ENCODE data around the gene EOMES.

The EOMES gene

DNA sequence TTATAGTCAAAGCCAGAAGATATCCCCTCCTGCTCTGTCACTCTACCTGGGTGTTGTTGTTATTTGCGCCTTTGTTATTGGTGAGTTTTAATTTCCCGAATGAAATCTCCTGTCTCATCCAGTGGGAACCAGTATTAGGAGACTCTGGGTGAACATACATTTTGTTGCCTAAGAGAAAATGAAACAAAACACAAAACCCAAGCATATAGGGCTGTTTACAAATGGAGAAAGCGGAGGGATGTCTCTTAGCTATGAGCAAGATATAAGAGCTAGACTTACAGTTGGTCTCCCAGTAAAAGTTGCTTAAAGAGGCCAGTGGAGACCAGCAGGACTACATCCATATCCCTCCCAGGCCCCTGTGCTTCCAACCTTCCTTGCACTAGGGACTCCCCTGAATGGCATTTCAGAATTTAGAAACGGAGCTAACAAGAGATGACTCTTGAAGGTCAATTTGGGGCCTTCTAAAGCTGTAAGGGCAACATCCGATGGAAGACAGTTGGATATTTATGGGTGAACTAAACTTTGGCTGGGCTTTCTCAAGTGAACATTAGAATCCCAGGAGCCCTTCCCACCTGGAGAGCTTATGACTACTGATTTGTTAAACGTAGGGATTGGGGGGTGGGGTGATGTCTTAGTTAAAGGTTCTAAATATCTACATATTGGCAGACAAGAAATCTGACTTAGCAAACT is 2.7 kb downstream of the EOMES start:
- DNase-seq, result no peak

DNA sequence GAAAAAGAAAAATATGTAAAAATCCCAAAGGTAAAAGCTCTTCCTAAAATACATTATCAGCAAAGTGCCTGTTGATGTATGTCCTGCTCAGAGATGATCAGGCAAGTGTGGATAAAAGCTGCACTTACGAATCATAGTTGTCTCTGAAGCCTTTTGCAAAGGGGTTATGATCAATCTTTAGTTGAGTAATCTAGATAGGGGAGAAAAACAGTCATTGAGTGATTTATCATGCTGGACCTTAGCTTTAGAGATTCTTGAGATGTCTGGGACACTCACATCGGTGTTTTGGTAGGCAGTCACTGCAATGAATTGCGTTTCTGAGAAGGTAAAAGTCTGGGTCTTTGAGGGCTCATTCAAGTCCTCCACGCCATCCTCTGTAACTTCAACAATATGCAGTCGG is 3.7 kb downstream of the EOMES start:
- no peak for DNase-seq

DNA sequence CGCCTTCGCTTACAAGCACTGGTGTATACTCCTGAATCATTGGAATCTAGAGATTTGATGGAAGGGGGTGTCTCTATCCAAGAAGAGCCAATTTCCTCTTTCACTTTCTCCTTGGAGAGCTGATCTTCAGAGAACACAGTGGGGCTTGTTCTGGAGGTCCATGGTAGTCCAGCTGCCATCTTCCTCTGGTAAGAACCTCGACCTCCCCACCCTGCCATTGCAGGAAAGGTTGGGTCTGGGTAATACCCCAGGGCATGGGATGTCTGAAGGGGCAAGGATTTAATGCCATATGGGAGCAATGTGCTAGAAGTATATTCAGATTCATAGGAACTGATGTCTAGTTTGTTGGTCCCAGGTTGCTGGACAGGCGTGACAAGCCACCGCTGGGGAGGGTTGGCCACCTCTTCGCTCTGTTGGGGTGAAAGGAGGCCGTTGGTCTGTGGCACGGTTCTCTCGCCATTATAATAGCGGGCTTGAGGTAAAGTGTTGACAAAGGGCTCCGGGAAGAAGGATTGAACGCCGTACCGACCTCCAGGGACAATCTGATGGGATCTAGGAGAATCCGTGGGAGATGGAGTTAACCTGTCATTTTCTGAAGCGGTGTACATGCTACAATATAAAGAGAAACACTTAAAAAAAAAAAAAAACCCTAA is 4.8 kb downstream of the EOMES start:
- DNase-seq, result no peak

DNA sequence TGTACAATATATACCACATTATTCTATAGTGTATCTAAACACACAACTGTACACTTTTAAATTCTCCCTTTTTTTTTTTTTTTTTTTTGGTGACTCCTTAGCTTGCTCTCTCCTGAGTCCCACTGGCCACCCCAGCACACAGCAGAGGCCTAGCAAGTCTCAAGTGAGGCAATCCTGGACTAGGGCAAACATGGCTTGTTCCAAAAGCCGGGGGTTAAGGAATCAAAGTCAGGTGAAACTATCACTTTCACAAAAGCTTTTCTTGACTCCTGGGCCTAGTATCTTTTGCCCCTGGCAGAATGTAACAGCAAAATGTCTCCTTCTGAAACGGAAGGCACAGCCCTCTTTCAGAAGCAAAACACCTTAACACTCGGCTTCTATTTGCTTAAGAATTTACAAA is 5.8 kb downstream of the EOMES start:
- DNase-seq, result no peak

DNA sequence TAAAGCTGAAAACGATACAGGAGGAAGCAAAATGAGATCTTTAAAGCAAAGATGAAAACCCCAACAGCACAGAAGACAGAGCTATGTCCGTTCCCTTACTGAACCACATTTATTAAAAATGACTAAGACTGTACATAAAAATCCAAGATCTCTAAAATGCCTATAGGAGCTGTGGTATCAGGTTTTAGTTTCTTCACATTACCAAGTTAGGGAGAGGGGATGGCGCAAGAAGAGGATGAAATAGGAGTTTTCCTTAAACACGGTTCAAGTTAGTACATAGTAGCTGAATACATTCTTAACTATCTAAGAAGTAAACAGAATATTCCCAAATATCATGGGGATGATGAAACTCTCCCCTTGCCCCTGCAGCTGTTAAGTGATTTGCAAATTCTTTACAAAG is 6.3 kb downstream of the EOMES start:
- no peak for DNase-seq

DNA sequence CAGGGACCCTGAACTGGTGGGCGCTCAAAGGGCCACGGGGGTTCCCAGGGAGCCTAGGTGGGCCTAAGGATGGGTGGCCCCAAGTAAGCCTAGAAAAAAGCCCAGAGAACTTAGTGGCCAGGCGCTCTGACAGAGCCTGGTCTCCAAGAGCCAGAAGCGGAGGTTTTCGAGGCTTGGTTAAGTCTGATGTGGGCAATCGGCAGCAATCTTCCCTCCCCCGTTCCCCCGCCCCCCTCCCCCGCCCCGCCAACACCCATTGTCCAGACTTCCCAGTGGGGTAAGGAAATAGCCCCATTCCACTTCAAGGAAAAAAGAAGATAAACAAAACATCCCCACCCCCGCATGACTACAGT is 6.7 kb downstream of the EOMES start:
- no peak for DNase-seq

DNA sequence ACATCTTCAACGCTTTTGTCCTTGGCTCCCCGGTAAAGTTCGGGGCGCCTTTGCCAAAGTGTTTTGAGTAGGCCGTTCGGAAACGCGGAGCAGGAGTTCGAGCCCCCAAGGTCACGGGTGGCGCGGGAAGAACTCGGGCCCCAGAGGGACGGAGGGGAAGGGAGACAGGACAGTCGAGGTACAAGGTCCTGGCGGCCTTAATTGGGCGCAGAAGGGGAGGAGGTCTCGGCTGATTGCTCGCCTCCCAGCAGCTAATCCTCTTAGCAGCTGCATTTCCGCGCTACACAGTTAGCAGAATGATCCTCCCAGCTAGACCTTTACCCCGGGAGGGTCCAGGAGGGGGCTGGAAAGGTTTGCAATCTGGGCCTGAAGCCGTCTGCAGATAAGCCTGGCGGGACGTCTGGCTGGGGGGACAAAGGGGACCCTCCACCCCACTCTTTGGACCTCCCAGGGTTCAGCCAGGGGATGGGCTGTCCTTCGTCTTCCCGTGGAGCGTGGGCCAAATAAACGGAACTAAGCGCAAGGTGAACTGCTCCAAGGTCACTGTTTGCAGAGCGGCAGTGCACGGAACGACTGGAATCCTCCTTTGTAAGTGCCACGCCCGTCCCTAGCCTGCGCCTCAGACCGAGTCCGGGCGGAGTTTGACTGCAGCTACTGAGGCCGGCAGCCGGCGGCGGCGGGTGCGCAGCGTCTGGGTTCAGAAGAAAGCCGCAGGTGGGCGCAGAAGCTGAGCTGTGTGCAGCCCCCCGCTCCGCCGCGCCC is 7.2 kb downstream of the EOMES start:
- DNase-seq, result no peak

DNA sequence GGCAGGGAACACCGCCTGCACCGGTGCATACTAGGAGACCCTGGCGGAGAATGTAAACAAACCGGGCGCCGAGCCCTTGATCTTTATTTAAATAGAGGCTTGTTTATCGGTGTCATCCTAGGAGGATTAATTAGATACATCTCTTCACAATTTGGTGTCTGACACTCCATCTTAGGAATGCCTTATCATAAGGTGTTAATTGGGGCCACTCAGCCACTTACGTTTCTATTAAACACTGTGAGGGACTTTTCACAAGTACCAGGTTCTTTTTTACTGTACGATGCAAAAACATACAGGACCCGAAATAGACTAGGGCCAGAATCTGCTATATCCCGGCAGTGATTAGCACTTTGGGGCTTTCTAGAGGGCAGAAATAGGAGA is 8.0 kb downstream of the EOMES start:
- DNase-seq, result no peak

DNA sequence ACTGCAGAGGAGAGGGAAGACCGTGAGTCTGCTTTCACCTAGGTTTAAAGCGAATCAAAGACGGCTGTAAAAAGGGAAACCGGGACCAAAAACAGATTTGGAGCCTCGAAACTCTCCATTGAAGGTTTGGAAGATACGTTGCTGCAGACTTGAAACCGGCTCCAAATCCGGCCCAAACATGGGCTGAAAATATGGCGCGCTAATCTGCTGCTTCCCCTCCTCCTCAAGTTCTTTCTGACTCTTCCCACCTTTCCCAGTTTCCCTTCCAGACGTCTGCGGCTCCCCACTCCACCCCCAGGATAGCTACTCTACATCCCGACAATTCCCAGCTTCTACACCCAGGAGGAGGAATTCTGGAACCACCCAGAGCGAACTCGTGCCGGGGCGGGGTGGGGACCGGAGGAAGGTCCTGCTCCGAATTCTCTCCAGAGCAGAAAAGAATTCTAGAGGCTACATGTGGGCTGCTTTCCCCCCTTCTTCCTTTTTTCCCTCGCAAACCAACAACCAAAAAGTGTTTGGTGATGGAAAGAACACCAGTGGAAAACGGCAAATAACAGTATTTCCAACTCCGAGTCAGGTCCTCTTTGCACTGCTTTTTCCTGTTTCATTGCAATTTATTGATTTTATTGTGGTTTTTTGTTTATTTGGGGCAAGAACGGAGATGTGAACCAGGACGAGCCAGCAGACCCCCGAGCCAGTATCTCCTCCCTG is 8.5 kb downstream of the EOMES start:
- no peak for DNase-seq

DNA sequence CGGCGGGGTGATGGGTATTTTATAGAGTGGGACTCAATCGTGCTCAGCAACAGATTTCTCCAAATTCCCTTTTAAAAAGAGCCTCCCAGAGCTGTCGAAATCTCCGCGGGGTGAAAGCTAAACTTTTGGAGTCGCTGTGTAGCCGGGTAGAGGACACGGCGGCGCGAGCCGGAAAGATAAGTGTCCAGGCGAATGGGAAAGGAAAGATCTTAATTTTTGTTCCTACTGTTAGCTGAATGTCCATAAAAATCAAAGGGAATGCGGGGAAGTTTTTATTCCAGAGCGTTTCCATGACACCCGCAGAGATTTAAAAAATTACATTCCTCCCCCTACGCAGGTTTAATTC is 9.1 kb downstream of the EOMES start:
- DNase-seq, result no peak

DNA sequence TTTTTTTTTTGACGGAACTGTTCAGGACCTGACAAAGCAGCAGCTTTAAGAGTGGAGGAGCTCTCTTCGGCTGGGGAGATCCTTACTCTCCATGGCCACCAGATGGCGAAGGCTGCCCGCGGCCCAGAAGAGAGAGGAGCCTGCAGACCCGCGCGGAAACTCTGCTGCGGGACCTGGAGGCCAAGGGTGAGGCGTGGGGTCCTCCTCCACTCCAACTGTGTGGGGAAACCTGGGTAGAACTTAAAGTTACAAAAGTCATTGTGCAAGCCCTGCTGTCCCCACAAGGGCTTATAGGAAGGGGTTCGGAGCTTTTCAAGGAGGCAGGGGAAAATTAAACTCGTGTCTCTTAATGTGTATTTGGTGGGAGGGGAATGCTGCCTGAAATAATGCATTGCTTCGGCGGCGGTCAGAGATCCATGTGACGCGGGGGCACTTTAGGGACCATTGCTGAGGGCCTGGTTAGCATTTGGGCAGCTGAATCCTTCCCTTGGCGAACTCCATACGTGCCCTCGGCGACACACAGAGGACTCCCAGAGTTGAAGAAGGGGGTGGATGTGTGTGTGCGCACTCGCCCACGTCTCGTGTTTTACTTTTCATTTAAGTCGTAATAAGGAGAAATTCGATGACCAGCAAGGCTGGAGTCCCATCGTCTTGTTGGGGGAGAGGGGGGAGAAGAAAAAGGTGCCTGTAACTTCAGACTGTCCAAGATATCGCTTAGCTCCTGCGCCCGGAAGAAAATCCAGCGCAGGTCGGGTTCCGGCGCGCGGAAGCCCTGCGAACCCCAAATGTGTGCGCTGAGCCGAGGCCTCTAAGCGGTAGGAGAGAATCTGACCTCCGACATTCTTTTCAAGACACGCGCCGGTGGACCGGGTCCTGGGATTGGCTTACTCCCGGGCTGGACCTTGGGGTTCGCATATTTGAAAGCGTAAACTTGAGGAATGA is 9.7 kb downstream of the EOMES start:
- DNase-seq, result peak; percentile 70

DNA sequence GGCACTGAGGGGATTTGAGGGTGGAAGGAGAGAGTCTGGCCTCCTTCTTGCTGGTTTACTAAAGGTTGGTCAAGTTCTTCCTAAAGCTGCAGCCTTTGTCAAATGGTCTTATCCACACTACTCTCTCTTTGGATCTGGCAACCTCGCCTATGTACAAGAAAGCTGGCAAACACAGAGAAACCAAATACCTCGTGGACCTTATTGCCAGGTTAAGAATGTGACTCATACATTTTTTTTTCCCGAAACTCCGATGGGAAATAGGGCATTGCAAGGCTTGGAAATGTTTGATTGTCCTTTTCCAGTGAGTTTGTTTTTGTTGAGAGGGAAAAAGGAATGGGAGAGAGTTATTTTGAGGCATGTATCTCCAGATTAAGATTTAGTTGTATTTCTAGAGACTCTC is 13.9 kb downstream of the EOMES start:
- no peak for DNase-seq

DNA sequence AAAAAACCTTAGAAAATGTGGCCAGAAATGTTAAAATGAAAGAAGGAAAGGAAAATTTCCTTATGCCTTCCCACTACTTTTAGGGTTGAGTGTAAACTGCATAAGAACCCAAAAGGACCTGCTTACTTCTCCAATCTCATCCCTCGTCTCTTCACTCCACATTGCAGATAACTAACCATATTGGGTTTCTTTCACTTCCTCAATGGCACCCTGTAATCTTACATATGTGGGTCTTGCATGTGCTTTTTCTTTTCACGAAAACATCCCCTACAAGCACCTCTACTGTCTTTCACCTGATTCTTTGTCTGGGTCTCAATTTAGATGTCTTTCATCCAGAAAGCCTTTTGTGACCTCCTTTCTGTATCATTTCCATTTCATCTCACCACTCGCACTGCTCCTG is 23.1 kb downstream of the EOMES start:
- DNase-seq, result no peak

DNA sequence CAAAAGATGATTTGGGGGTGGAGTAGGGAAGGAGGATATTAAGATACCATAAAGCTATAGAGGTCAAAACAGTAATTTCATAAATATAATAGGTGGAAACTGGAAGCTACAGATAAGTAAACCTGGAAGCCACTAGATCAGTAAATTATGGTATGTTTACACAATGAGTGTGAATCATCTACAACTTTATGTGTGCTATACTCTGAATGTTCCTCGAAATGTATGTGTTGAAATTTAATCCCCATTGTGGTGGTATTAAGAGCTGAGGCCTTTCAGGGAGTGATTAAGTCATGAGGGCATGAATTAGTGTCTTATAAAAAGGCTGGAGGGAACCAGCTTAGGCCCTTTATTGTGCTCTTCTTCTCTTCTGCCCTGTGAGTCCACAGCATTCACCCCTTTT is 25.2 kb downstream of the EOMES start:
- DNase-seq, result no peak

DNA sequence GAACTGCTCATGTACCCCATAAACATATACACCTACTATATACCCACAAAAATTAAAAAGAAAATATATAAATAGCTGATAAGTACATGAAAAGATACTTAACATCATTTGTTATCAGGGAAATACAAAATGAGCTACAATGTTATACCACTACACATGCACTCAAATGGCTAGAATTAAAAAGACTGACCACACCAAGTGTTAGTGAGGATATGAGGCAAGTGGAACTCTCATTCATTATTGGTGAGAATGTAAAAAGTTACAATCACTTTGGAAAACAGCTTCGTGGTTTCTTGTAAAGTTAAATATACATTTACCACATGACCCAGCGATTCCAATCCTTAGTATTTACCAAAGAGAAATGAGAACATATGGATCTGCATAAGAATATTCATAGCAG is 26.5 kb downstream of the EOMES start:
- DNase-seq, result no peak

DNA sequence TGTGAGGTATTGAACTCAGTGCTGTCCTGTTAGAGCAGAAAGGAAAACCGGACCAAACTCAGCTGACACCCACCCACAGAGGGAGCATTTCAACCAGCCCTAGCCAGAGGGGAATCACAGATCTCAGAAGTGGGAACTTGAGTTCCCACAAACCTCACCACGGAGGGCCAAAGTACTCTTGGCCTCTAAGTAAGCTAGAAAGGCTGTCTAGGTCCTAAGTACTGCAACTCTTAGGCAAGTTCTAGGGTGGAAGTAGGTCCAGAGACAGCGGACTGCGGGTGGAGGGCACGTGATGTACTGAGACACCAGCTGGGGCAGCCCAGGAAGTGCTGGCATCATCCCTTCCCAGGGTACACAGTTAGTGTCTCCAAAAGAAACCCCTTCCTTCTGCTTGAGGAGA is 34.1 kb downstream of the EOMES start:
- no peak for DNase-seq

DNA sequence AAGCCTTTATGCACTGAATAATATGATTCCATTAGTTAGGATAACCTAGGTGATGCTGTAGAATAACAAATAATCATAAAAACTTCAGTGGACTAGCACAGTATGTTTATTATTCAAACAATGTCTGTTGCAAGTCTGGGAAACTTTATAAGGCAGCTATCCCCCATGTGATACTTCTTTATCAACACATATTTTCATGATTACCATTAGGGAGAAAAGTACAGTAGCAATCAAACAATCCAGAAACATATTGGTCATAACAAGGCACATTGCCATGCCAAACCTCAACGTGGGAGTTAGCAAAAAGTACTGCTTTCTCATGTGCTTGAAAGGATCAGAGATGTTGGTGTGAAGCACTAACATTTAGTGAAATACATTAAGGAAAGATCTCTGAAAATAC is 35.5 kb downstream of the EOMES start:
- DNase-seq, result peak; percentile 11

DNA sequence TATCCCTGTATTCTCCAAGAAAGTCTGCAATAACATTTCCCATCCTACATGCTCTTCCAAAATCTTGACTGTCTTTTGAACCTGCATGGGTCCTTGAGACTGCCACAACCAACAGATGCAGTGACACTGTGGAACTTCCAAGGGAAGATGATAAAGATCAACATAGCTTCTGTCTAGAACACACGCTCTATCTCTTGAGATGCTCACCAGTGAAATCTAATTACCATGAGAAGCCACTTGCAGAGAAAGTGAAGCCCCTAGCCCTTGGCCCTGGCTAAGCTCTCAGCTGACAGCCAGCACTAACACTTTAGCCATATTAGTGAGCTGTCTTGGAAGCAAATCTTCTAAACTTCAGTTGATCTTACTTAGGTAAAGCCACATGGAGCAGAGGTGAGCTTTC is 36.6 kb downstream of the EOMES start:
- DNase-seq, result no peak

DNA sequence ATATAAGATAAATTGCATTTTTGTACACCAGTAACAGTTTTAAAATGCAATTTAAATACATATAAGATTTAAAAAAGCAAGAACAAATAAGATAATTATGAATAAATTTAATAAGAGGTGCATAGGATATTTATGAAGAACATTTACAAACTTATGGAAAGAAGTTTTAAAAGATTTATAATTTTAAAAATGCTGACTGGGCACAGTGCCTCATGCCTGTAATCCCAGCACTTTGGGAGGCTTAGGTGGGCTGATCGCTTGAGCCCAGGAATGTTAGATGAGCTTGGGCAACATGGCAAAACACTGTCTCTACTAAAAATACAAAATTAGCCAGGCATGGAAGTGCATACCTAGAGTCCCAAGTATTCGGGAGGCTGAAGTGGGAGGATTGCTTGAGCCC is 37.8 kb downstream of the EOMES start:
- DNase-seq, result no peak

DNA sequence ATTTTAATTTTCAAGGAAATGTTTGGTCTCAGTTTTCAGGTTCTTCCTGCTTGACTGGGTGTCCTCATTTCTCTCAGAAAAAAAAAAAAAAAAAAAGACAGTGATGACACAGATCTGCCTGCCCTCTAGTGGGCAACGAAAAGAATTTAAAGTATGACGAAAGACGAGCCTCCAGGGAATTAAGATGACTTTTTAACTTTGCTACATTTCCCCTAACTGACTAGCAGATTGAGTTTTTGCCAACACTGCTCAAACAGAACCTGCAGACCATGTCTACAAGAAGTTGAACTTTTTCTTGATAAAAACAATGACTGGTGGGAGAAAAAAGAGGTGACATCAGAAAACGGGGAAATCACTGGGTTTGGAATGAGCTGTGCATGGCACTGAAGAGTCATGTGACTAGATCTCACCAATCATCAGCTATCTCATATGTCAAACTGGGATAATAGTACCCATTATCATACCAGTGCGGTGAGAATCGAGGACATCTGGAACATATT is 40.8 kb downstream of the EOMES start:
- DNase-seq, result peak; percentile 63

DNA sequence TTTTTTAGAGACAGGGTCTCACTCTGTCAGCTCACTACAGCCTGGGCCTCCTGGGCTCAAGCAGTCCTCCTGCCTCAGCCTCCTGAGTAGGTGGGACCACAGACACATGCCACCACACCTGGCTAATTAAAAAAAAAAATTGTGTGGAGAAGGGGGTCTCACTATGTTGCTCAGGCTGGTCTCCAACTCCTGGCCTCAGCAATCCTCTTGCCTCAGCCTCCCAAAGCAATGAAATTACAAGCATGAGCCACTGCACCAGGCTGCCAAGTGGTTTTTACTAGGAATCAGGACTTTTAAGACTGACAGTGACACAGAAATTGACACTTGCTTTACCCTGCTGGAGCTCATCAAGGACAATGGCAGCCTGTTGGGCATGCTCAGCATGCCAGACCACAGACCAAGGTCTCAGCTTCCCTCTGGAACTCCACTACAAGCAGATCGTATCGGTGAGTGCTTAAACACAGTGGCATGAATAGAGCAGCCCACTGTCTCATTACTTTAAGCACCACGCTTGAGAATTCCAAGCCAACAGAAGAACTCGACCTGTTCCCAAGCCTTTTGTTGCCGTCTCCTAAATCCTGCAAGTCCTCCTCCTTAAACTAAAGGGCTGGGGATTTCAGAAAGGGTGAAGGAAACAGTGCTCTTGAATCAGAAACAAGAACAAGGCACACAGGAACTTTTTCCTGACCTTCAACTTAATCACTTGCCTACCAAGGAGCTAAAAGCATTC is 41.4 kb downstream of the EOMES start:
- DNase-seq, result no peak

DNA sequence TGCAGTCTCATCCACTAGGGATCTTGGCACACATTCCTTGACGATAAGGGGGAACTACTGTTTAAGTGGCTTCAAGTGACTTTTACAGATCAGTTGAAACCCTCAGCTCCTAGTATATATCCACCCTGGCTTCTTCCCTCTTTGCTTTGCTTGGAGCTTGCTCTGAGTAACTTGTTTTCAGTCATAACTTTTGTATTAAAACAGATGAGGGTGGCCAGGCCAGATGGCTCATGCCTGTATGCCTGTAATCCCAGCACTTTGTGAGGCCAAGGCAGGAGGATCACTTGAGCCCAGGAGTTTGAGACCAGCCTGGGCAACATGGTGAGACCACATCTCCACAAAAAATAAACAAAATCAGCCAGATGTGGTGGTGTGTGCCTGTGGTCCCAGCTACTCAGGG is 42.4 kb downstream of the EOMES start:
- no peak for DNase-seq
